Adrenal gland (tissue), 12 donors: ENCODE results near the gene SGIP1. TPM values are rescaled to one million over a fixed set of nuclear protein-coding genes. Genes with fewer than 3 reads are reported as not detected.

Source experiments
- DNase-seq, 7 donors: peaks; one replicate each; pipeline ENCODE4 v3.0.0-alpha.2; 2019 to 2020
- H3K27ac ChIP-seq, 5 donors: fragments of 200-600 bp; sonication (generic) in 4 of 5; 1 replicate in 3 of 5; 2 replicates in 2 of 5; pipeline versions ENCODE4 v1.5.1 to v1.8.0; 2016 to 2020; ENCODE audit warnings: mild to moderate bottlenecking in 1 of 5
- H3K27me3 ChIP-seq: fragments of 200-600 bp; 2 replicates; pipeline ENCODE4 v1.8.0; 2021
- H3K36me3 ChIP-seq, 2 donors: fragments of 200-600 bp; replicated peaks in 1 of 2; 1 replicate in 1 of 2; 2 replicates in 1 of 2; pipeline versions ENCODE4 v1.5.1 to v1.8.0; 2018 to 2022
- H3K4me1 ChIP-seq, 2 donors: fragments of 200-600 bp; replicated peaks in 1 of 2; 1 replicate in 1 of 2; 2 replicates in 1 of 2; pipeline versions ENCODE4 v1.5.1 to v1.8.0; 2018 to 2021
- H3K4me3 ChIP-seq, 4 donors: fragments of 200-600 bp; sonication (generic) in 3 of 4; one replicate each; pipeline ENCODE4 v1.5.1; 2016 to 2018
- H3K9me3 ChIP-seq, 3 donors: fragments of 200-600 bp; sonication (generic) in 1 of 3; replicated peaks in 1 of 3; 1 replicate in 2 of 3; 2 replicates in 1 of 3; pipeline versions ENCODE4 v1.5.1 to v1.8.0; 2016 to 2021
- POLR2A ChIP-seq, 2 donors: fragments of 450-650 bp; IDR thresholded peaks; one replicate each; pipeline ENCODE4 v1.6.1; 2017; ENCODE audit warnings: antibody characterized with exemption in 2 of 2, mild to moderate bottlenecking in 2 of 2, moderate library complexity in 1 of 2
- WGBS, 4 donors: extraction: QIAGEN DNeasy Blood & Tissue Kit in 2 of 4; methylation state at CpG; one replicate each; pipeline versions ENCODE4 v1.1.5 to v1.1.7; 2013 to 2017; 5-methylcytosine and 5-hydroxymethylcytosine counted together
- intact Hi-C, 2 donors: fragments of 100-400 bp; cut with DNase I; formaldehyde crosslinking; loops; one replicate each; pipeline versions ENCODE4 v1.14.1 to v1.15.0; 2022 to 2023
- polyA plus RNA-seq, 3 donors: library from polyadenylated mRNA; stranded (reverse); fragments of 200-250 nt in 2 of 3; fragments of 350-450 nt in 1 of 3; fragmentation: Illumina TruSeq in 1 of 3; extraction: RNeasy Lipid Tissue Mini Kit (QIAGEN cat#74804) in 1 of 3; gene quantifications; one replicate each; pipeline ENCODE4 v1.2.3, GENCODE V29; 2013 to 2014
- total RNA-seq, 9 donors: library from RNA; depleted of rRNA in 4 of 9; stranded (reverse); fragments of >200 nt in 4 of 9; fragments of 120-200 nt in 1 of 9; fragmentation: NEBNext Ultra II Directional in 1 of 9; extraction: Animal tissue kit (Norgen Biotek cat#: 25700) in 1 of 9; gene quantifications; one replicate each; pipeline versions ENCODE4 v1.1.0 to v1.2.4, GENCODE V29; 2013 to 2023
- TF ChIP-seq, protein P1 (sequence below), 6 experiments: fragments of 450-650 bp in 4 of 6; fragments of 200-600 bp in 2 of 6; sonication (generic) in 1 of 6; IDR thresholded peaks; 1 replicate in 5 of 6; 2 replicates in 1 of 6; pipeline versions ENCODE4 v1.5.1 to v1.8.0; 2016 to 2021; ENCODE audit warnings: antibody characterized with exemption in 6 of 6, mild to moderate bottlenecking in 2 of 6, moderate library complexity in 1 of 6
- donor health status: healthy with polysubstance abuse.
- donor health status: Bipolar disorder and iron deficiency.
- donor health status: DM: yes; HTN: yes; CAD: no.
- donor health status: DM: no; HTN: no; CAD: no.
- donor health status: DM: no; HTN: no; CAD: no.
- donor health status: DM: yes; HTN: yes; CAD: no.

The SGIP1 gene
- total and polyA plus RNA-seq, 12 donors: 0.52 to 8.4 (median 1.9) TPM; not detected in 1

DNA sequence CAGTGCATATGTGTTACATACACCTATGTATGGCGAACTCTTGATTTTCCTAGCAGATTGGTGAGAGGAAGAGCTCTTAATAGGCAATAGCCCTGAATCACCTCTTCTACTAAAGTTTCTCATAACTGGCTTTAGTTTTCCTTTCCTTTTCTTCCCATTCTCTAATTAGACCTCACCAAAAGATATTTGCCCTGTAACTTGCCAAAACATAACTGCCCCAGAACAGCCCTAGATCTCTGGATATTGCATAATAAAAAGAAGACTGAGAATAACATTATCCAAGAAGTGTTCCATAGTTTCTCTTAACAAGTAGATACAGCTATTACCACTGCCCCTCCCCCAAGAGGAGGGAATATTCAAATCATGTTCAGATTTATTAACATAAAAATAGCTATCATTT is 16.3 kb downstream of the SGIP1 start:
- no peak for DNase-seq
- intact Hi-C loops: no loop called here
- H3K27me3 ChIP-seq: no peaks in the 10 kb centered on the region
- H3K27ac ChIP-seq: no peak overlapping the region
- TF ChIP-seq POLR2A (IDR thresholded peaks at IDR 0.05): no peak
- TF ChIP-seq, protein P1, sequence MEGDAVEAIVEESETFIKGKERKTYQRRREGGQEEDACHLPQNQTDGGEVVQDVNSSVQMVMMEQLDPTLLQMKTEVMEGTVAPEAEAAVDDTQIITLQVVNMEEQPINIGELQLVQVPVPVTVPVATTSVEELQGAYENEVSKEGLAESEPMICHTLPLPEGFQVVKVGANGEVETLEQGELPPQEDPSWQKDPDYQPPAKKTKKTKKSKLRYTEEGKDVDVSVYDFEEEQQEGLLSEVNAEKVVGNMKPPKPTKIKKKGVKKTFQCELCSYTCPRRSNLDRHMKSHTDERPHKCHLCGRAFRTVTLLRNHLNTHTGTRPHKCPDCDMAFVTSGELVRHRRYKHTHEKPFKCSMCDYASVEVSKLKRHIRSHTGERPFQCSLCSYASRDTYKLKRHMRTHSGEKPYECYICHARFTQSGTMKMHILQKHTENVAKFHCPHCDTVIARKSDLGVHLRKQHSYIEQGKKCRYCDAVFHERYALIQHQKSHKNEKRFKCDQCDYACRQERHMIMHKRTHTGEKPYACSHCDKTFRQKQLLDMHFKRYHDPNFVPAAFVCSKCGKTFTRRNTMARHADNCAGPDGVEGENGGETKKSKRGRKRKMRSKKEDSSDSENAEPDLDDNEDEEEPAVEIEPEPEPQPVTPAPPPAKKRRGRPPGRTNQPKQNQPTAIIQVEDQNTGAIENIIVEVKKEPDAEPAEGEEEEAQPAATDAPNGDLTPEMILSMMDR (IDR thresholded peaks at IDR 0.05): no peak
- H3K9me3 ChIP-seq: no peaks in the 10 kb centered on the region
- no peaks in the 10 kb centered on the region for H3K36me3 ChIP-seq
- 88 to 97% (median 95%) methylated on average over 1 of the region's 1 CpG for WGBS, 4 donors
- H3K4me1 ChIP-seq: no peaks in the 10 kb centered on the region
- H3K4me3 ChIP-seq: no peak overlapping the region

DNA sequence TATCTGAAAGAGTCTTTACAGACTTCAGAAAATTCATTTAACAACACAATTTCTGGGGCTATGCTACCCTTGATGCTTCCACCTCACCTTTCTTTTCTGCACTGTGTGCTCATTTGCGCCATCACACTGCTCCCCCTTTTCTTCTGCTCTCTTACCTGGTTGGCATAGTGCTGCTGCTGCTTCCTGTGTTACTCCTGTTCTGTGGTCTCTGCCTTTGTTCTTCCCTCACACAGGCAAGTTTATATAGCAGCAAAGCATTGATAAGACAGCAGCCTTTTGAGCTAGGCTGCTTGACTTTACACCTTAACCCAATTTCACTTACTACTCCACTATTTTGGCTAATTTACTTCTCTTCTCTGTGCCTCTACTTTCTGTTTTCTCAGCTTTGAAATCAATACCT is 18.3 kb downstream of the SGIP1 start:
- DNase-seq: no peak
- Histone ChIP-seq H3K4me1 (no peaks in the 10 kb centered on the region), H3K9me3 (no peaks in the 10 kb centered on the region), H3K27ac (no peak overlapping the region), H3K27me3 (no peaks in the 10 kb centered on the region), H3K36me3 (no peaks in the 10 kb centered on the region), H3K4me3 (no peak overlapping the region)
- intact Hi-C loops: no loop called here
- 70 to 97% (median 89%) methylated on average over 1 of the region's 1 CpG for WGBS, 4 donors
- TF ChIP-seq, protein P1 (IDR thresholded peaks at IDR 0.05): no peak

DNA sequence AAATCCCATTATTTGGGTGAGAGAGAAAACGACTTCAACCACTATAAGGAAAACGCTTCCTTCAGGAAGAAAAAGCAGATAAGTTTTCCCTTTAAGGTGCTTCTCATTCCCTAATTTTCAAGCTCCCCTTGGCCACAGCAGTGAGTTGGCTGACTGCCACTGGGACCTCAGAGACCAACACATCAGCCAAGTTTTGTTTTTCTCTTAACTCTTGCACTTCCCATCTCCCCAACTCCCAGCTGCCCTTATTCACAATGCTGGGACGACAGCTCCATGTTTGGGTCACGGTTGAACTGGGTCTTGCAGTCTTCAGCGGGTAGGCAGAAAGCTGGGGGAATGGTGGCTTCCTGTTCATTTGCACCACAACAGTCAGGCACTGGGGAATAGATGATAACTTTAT is 18.9 kb downstream of the SGIP1 start:
- 54 to 65% (median 57%) methylated on average over 5 of the region's 5 CpGs for WGBS, 4 donors
- intact Hi-C loops: no loop called here
- TF ChIP-seq, protein P1 (IDR thresholded peaks at IDR 0.05): no peak
- TF ChIP-seq POLR2A (IDR thresholded peaks at IDR 0.05): no peak
- H3K4me3 ChIP-seq: no peak overlapping the region
- DNase-seq: no peak
- no peak overlapping the region for H3K27ac ChIP-seq
- no peaks in the 10 kb centered on the region for H3K9me3 ChIP-seq
- no peaks in the 10 kb centered on the region for H3K36me3 ChIP-seq
- no peaks in the 10 kb centered on the region for H3K4me1 ChIP-seq
- H3K27me3 ChIP-seq: no peaks in the 10 kb centered on the region

DNA sequence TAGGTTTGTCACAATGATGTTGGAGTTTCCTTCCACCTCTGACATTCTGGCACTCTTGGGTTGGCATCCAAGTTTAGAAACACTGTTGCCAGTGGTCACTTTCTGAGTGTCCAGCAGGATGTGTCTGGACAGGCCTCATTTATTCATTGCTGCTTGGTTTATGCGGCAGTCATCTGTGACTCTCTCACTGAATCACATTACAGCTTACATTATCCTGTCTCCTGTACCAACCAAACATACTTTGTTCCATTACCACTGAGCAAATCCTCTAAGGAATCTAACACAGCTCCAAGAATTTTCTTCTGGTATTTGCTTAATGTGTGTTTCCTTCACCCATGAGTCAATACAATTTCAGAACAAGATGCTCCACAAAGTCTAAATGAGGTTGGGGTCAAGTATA is 19.9 kb downstream of the SGIP1 start:
- Histone ChIP-seq H3K36me3 (no peaks in the 10 kb centered on the region), H3K4me3 (no peak overlapping the region), H3K27ac (no peak overlapping the region), H3K9me3 (no peaks in the 10 kb centered on the region), H3K4me1 (no peaks in the 10 kb centered on the region), H3K27me3 (no peaks in the 10 kb centered on the region)
- no peak for DNase-seq
- WGBS, 4 donors: 86 to 100% (median 93%) methylated on average over 1 of the region's 1 CpG
- TF ChIP-seq POLR2A (IDR thresholded peaks at IDR 0.05): no peak
- TF ChIP-seq, protein P1 (IDR thresholded peaks at IDR 0.05): no peak
- intact Hi-C loops: no loop called here
